Neuron (in vitro differentiated cells): Measurements from ENCODE around the gene TWIST2.

Source experiments
- H2AFZ ChIP-seq: one replicate; pipeline ENCODE4 v1.6.1; 2013; ENCODE audit warnings: low read depth, mild to moderate bottlenecking, inconsistent platforms, low read length, moderate library complexity
- H3K27me3 ChIP-seq: one replicate; pipeline ENCODE4 v1.6.1; 2013; ENCODE audit warnings: low read length; ENCODE audit not compliant: insufficient read depth
- H3K36me3 ChIP-seq: one replicate; pipeline ENCODE4 v1.6.1; 2013; ENCODE audit warnings: low read length; ENCODE audit not compliant: insufficient read depth
- H3K4me1 ChIP-seq: one replicate; pipeline ENCODE4 v1.6.1; 2013; ENCODE audit warnings: low read length; ENCODE audit not compliant: insufficient read depth
- H3K4me3 ChIP-seq: 2 replicates; pipeline ENCODE4 v1.5.1; 2013; ENCODE audit warnings: mild to moderate bottlenecking, low read length, moderate library complexity
- H3K9me3 ChIP-seq: one replicate; pipeline ENCODE4 v1.6.1; 2013; ENCODE audit warnings: low read length

Gene TWIST2

DNA sequence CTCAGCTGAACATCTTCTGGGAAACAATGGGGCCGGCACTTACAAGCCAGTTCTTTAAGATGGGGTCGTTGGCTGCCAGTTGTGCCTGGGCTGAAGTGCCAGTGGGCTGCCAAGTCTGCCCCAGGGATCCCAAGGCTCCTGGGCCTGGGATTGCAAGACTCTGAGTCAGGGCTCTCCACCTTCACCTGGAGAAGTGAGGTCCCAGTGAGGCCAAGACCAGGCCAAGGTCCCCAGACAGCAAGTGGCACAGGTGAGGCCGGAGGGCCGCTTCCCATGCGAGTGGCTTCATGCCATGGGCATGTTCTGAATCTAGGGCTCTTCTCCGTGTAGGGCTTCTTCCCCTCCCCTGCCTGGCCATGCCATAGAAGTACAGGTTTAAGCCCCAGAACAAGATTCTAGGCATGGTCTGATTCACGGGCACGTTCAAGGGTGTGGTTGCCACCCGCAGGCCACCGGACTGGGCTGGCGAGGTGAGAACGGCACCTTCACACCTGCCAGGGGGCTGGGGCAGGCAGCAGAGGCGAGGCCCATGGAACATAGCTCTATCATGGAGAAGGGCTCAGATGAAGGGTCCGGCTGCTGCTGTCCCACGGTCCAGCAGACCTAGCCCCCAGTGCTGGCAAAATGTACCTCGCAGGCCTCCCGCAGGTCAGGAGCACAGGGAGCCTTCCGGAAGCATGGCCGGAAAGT lies 36.4 kb downstream of the TWIST2 start:
- peaks cover 2% of the 10 kb centered on the region for H3K9me3 ChIP-seq
- H3K4me3 ChIP-seq = no peak overlapping the region
- H3K36me3 ChIP-seq = no peaks in the 10 kb centered on the region
- H2AFZ ChIP-seq = no peak overlapping the region
- no peaks in the 10 kb centered on the region for H3K4me1 ChIP-seq
- no peaks in the 10 kb centered on the region for H3K27me3 ChIP-seq

- H3K4me1 ChIP-seq = no peaks in the 10 kb centered on the region
Observed at GRCh38 chr2:238884812-238885408, 37.0 kb downstream of the TWIST2 start.

DNA sequence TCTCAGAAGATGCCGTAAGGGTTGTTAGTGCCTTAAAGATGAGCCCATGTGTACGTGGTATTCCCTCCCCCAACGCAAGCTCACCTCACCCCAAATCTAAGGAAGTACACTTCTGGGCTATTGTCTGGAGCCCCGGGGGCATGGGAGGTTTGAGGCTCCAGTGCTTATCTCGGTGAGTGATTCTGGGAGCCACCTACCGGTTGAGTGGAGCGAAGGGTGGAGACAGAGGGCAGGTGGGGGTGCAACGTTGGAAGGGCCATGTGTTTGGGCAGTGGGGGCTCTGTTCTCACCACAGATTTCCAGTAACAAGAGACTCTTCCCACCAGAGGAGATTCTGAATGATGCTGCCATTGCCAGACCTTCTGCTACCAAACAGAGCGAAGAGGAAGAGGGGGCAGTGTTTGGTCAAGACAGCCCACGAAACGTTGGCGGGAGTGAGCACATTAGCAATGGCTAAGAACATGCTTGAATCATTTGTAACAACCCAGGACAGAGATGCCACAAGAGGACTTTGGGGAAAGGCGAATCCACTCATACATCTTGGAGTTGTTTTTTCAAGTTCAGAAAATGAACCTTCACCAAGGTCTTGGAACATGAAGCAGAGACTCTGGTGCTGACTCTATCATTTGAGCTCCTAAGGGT lies 38.7 kb downstream of the TWIST2 start:
- H2AFZ ChIP-seq = no peak overlapping the region
- H3K4me1 ChIP-seq = no peaks in the 10 kb centered on the region
- no peaks in the 10 kb centered on the region for H3K27me3 ChIP-seq
- no peaks in the 10 kb centered on the region for H3K36me3 ChIP-seq
- H3K4me3 ChIP-seq = no peak overlapping the region
- H3K9me3 ChIP-seq = peaks cover 2% of the 10 kb centered on the region

More at GRCh38 chr2:238884812-238885408, 37.0 kb downstream of the TWIST2 start:
- Histone ChIP-seq H3K27me3 (no peaks in the 10 kb centered on the region), H3K36me3 (no peaks in the 10 kb centered on the region), H3K4me3 (no peak overlapping the region), H2AFZ (no peak overlapping the region), H3K9me3 (peaks cover 2% of the 10 kb centered on the region)

DNA sequence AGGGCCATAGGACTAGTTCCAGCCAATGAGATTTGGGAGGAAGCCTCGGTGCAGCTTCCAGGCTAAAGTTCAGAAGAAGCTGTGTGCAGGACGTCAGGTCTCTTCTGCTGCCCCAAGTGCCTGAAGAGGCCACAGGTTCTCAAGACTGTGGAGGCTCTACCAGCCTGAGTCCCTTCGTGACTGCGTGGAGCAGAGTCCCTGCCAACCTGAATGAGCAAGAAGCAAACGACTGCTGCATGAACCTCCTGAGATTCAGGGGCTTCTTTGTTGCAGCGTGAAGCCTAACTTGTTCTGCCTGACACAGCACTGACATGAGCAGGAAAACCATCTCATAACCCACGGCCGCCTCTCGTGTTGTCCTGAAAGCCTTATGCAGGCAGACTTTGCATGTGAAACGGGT lies 39.7 kb downstream of the TWIST2 start:
- Histone ChIP-seq H2AFZ (no peak overlapping the region), H3K27me3 (no peaks in the 10 kb centered on the region), H3K4me1 (no peaks in the 10 kb centered on the region), H3K36me3 (no peaks in the 10 kb centered on the region), H3K9me3 (peaks cover 2% of the 10 kb centered on the region), H3K4me3 (no peak overlapping the region)

DNA sequence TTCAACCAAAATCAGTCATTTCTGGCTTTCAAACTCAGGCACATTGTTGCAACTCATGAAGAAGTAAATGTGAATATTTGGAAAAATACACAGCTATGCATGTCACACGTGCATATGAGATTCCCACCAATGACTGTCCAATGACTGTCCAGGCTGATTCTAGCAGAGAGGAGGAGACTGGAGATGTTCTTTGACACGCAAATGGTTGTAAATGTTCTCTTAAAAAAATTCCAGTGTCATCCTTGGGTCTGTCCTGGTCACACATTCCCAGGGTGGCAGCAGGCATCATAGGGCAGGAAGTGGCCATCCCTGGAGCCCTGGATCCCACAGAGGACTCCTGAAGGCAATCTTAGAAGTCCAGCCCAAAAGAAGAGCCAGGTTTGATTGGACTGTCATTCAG lies 40.9 kb downstream of the TWIST2 start:
- Histone ChIP-seq H2AFZ (no peak overlapping the region), H3K9me3 (peaks cover 2% of the 10 kb centered on the region), H3K4me1 (no peaks in the 10 kb centered on the region), H3K36me3 (no peaks in the 10 kb centered on the region), H3K27me3 (no peaks in the 10 kb centered on the region), H3K4me3 (no peak overlapping the region)

DNA sequence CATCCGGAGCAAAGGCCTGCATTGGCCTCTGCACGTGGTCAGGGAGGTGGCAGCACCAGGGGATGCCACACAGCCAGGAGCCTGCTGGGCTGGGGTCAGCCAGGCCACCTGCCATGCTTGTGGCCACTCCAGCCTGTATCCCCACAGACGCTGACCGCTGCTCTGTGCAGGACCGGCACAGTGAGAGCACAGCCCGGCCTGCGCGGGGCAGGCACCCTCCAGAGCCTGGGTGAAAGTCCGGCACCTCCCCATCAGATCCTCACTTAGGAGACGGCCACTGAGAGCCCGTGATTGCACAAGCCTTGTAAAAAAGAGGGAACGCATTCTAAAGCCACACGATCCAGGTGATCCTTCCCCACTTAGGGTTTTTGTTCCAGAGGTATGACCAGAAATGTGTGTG lies 42.2 kb downstream of the TWIST2 start:
- H2AFZ ChIP-seq = no peak overlapping the region
- H3K9me3 ChIP-seq = peaks cover 2% of the 10 kb centered on the region
- H3K36me3 ChIP-seq = no peaks in the 10 kb centered on the region
- no peaks in the 10 kb centered on the region for H3K27me3 ChIP-seq
- no peaks in the 10 kb centered on the region for H3K4me1 ChIP-seq
- H3K4me3 ChIP-seq = no peak overlapping the region

DNA sequence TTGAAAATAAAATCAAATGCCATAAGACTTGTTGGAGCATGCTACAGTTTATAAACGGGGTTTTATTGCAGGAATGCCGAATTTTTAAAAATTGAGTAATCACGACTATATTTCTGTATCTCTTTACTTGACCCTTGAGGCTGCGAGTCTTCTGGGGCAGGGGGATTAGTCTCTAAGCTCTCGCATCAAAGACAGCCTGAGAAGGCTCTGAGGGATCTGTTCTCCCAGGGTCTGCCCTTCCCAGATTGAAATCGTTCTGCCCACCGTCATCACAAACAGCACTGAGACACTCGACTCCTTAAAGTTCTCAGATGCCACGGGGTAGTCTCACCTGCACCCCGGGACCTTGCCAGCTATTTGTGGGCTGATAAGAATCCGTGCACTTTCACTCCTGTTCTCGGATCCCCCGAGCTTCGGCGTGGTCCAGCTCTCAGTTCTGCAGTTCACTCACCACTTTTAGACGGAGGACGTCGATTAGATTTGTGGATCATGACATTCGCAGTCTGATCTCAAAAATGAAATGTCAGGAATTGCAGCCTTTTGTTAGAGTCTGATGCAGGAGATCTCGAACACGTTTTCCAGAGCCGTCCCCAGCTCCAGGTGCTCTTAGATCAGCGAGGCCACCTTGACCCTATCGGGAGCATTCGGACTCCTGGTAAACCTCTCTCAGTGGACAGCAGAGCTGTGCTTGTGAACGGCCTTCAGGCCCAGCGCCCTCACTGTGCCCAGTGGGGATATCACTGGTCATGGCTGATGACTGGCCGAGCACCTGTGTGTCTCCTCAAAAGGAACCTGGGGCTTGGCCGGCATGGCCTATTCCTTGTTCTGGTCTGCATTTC lies 43.0 kb downstream of the TWIST2 start:
- Histone ChIP-seq H3K4me3 (no peak overlapping the region), H3K9me3 (peaks cover 2% of the 10 kb centered on the region), H3K4me1 (peaks cover 6% of the 10 kb centered on the region), H2AFZ (no peak overlapping the region), H3K36me3 (no peaks in the 10 kb centered on the region), H3K27me3 (peaks cover 2% of the 10 kb centered on the region)

DNA sequence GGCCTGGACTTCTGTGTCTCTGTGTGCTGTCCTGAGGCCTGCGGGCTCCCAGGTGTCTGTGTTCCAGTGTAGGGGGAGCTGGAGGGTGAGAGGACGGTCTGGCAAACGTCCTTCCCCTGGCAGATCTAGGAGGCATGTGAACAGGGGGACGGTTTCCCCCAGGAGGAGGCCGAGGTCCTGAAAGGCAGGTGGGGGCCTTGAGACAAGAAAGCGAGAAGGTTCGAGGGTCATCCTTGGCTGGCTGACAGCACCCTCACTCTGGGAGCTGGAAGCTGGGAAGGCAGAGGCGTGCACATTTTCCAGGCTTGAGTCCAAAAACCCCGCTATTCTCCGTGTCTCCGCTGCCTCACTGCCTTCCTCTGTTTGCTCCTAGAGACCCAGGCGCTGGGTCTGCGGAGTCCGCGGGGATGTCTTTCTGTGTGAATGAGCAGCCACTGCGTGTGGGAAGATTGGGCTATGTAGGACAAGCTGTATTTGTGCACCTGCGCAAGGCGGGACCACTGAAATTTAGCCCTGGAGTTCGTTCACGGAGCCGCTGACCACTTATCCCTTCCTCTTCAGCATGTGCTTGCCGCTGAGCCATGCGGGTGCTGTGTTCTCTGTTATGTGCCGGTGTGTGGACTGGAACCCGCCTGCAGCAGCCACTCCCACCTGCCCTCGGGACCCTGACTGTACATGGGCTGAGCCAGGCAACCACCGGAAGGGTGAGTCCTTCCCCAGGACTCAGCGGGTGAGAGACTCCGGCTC lies 43.7 kb downstream of the TWIST2 start:
- Histone ChIP-seq H3K9me3 (peaks cover 2% of the 10 kb centered on the region), H3K4me3 (no peak overlapping the region), H3K27me3 (peaks cover 8% of the 10 kb centered on the region), H2AFZ (no peak overlapping the region), H3K4me1 (peaks cover 11% of the 10 kb centered on the region), H3K36me3 (no peaks in the 10 kb centered on the region)

DNA sequence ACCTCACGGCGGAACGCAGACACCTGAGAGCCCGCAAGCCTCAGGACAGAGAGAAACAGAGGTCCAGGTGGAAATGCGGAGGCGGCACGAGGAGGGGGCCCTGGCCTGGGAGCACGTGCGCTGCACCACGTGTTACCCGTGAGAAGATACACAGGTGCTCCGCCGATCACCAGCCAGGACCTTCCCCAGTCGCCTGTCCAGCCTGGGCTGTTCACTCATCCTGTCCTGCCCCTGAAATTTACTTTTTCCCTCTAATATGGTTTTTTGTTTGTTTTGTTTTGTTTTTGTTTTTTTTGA lies 44.3 kb downstream of the TWIST2 start:
- peaks cover 9% of the 10 kb centered on the region for H3K27me3 ChIP-seq
- H3K36me3 ChIP-seq = no peaks in the 10 kb centered on the region
- H3K4me3 ChIP-seq = no peak overlapping the region
- no peak overlapping the region for H2AFZ ChIP-seq
- H3K9me3 ChIP-seq = peaks cover 2% of the 10 kb centered on the region
- peaks cover 11% of the 10 kb centered on the region for H3K4me1 ChIP-seq

GRCh38 chr2:238892796-238893195 lies 44.9 kb downstream of the TWIST2 start:
- peaks cover 11% of the 10 kb centered on the region for H3K4me1 ChIP-seq
- H2AFZ ChIP-seq = no peak overlapping the region

GRCh38 chr2:238893349-238894000 lies 45.6 kb downstream of the TWIST2 start:
- Histone ChIP-seq H2AFZ (no peak overlapping the region), H3K27me3 (peaks cover 9% of the 10 kb centered on the region), H3K4me3 (no peak overlapping the region), H3K36me3 (no peaks in the 10 kb centered on the region), H3K9me3 (no peaks in the 10 kb centered on the region), H3K4me1 (peaks cover 11% of the 10 kb centered on the region)

More at GRCh38 chr2:238892796-238893195, 44.9 kb downstream of the TWIST2 start:
- Histone ChIP-seq H3K4me3 (no peak overlapping the region), H3K27me3 (peaks cover 9% of the 10 kb centered on the region), H3K36me3 (no peaks in the 10 kb centered on the region), H3K9me3 (peaks cover under 1% of the 10 kb centered on the region)

GRCh38 chr2:238894226-238894949 lies 46.5 kb downstream of the TWIST2 start:
- Histone ChIP-seq H2AFZ (no peak overlapping the region), H3K9me3 (no peaks in the 10 kb centered on the region), H3K4me3 (no peak overlapping the region), H3K4me1 (peaks cover 11% of the 10 kb centered on the region), H3K36me3 (no peaks in the 10 kb centered on the region), H3K27me3 (peaks cover 18% of the 10 kb centered on the region)
